Mucosa of stomach (tissue), 1 donor: ENCODE results near the gene SMAD4.
"Not testable (repeated sequence)": the region's sequence is repeated elsewhere in the genome, so short reads cannot be mapped to it uniquely, and the experiment has no call there.

Experiments
- H3K27me3 ChIP-seq: one replicate; pipeline ENCODE4 v1.7.0; 2013; ENCODE audit warnings: mild to moderate bottlenecking, low read length; ENCODE audit not compliant: control insufficient read depth, insufficient read depth
- H3K36me3 ChIP-seq: one replicate; pipeline ENCODE4 v1.7.0; 2013; ENCODE audit warnings: low read length; ENCODE audit not compliant: control insufficient read depth, insufficient read depth
- H3K4me1 ChIP-seq: one replicate; pipeline ENCODE4 v1.7.0; 2013; ENCODE audit warnings: mild to moderate bottlenecking, low read length; ENCODE audit not compliant: control insufficient read depth, insufficient read depth
- H3K4me3 ChIP-seq: one replicate; pipeline ENCODE4 v1.7.0; 2013; ENCODE audit warnings: low read length
- H3K9ac ChIP-seq: one replicate; pipeline ENCODE4 v1.7.0; 2013; ENCODE audit warnings: mild to moderate bottlenecking, low read length, moderate library complexity
- H3K9me3 ChIP-seq: one replicate; pipeline ENCODE4 v1.7.0; 2013; ENCODE audit warnings: mild to moderate bottlenecking, low read length, moderate library complexity; ENCODE audit not compliant: control insufficient read depth
- donor health status: Pancreatic carcinoma.

Gene SMAD4

GRCh38 chr18:51100385-51101120 is 70.5 kb downstream of the SMAD4 start:
- Histone ChIP-seq H3K9ac (no peak overlapping the region), H3K27me3 (no peaks in the 10 kb centered on the region), H3K4me3 (no peak overlapping the region), H3K9me3 (no peaks in the 10 kb centered on the region), H3K4me1 (no peaks in the 10 kb centered on the region), H3K36me3 (no peaks in the 10 kb centered on the region)

DNA sequence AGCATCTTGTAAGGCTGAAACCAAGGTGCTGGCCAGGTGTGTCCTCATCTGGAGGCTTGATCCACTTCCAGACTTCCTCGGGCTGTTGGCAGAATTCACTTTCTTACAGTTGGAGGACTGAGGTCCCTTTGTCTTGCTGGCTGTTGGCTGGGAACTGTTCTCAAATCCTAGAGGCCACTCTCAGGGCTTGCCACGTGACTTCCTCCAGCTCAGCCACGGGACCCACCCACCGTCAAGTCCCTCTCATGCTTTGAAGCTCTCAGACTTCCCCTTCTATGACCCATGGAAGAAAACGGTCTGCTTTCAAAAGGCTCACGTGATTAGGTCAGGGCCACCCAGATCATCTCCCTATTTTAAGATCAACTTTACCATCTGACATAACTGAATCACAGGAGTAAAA is 77.1 kb downstream of the SMAD4 start:
- Histone ChIP-seq H3K4me1 (peaks cover 8% of the 10 kb centered on the region), H3K36me3 (no peaks in the 10 kb centered on the region), H3K9ac (no peak overlapping the region), H3K9me3 (no peaks in the 10 kb centered on the region), H3K4me3 (no peak overlapping the region), H3K27me3 (no peaks in the 10 kb centered on the region)

DNA sequence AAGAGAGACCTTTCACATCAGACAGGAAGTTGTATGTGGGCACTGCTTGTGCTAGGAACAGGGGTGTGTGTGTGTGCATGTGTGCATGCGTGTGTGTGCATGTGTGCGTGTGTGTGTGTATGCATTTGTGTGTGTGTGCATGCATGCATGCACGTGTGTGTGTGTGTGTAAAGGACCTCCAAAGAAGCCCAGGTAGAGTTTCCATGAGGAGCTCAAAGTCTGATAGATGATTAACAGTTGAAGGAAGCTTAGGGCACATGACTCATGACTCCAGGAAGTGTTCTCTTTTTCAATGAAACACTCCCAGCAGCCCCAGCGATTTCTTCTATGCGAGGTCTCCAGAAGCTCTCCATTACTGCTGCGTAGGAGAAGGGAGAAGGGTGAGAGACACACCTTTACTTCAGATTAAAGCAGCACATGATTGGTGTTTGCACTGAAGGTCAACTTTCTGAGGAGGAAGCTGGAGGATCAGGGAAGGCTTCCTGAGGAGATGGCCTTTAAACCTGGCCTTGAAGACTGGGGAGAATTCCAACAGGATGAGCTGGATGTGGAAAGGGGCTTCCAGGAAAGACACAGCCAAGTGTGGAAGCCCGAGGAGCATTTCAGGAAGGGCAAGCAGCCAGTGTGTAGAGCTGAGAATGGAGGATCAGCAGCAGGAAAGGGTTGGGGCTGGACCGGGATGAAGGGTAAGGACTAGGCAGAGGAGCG is 77.7 kb downstream of the SMAD4 start:
- no peaks in the 10 kb centered on the region for H3K36me3 ChIP-seq
- H3K4me3 ChIP-seq: no peak overlapping the region
- H3K9me3 ChIP-seq: no peaks in the 10 kb centered on the region

DNA sequence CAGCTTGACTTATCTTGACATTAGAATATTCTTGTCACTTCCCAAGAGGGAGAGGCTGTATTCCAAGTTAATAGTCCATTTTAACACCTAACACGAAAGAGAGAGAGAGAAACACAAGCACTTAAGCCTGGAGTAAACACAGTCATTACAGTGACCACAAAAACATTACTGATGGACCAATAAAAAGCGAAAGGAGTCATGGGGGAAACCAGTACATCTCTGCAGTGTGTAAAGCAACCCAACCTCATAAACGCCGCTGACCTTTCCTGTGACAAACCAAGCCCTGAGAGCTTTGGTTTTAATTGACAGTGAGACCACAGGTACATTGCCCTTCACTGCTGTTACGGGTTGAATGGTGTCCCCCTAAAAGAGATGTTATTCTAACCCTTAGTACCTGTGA is 78.3 kb downstream of the SMAD4 start:
- H3K4me1 ChIP-seq: peaks cover 8% of the 10 kb centered on the region
- H3K27me3 ChIP-seq: no peaks in the 10 kb centered on the region
- no peak overlapping the region for H3K9ac ChIP-seq
- H3K4me3 ChIP-seq: no peak overlapping the region
- H3K9me3 ChIP-seq: no peaks in the 10 kb centered on the region
- H3K36me3 ChIP-seq: no peaks in the 10 kb centered on the region

More for the DNA sequence above, 77.7 kb downstream of the SMAD4 start:
- H3K27me3 ChIP-seq: no peaks in the 10 kb centered on the region
- H3K9ac ChIP-seq: no peak overlapping the region
- peaks cover 8% of the 10 kb centered on the region for H3K4me1 ChIP-seq

DNA sequence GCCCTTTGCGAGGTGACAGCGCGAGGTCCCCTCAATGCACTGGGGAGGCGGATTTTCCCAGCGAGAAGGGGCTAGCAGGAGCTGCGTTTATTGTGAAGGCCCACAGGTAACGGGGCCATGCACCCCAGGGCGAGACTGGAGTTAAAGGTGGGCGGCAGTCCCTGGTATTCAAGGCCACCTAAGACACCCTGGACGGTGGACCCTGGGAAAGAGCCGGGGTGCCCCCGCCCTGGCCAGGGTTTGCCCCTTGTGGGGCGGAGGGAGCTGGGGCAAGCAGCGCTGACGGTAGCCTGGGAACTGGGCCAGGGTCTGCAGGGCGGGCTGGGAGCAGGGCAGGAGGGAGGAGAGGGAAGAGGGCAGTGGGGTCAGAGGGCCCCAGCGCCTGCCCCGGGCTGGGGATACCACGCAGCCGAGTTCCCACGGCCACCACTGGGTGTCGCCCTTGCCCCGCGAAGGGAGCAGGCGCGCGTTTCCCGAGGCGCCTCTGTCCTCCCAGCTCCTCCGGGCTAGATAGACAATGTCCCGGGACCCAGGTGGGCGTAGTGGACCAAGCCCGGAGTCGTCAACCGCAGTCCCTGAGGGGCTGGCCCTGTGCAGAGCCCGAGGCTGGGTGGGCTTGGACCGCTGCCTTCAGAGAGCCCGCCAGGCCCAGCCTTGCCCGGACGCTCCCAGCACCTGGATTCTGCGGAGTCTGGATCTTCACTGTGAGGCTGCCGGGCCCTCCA is 80.2 kb downstream of the SMAD4 start:
- Histone ChIP-seq H3K27me3 (no peaks in the 10 kb centered on the region), H3K9ac (no peak overlapping the region), H3K4me1 (peaks cover 8% of the 10 kb centered on the region), H3K9me3 (no peaks in the 10 kb centered on the region), H3K36me3 (no peaks in the 10 kb centered on the region), H3K4me3 (no peak overlapping the region)

GRCh38 chr18:51111633-51112355 is 81.8 kb downstream of the SMAD4 start:
- not testable (repeated sequence) for H3K4me1 ChIP-seq, H3K36me3 ChIP-seq, H3K27me3 ChIP-seq

GRCh38 chr18:51116996-51117395 is 87.0 kb downstream of the SMAD4 start:
- H3K4me1 ChIP-seq, H3K36me3 ChIP-seq, H3K9me3 ChIP-seq, H3K27me3 ChIP-seq, H3K9ac ChIP-seq, H3K4me3 ChIP-seq: not testable (repeated sequence)

More at GRCh38 chr18:51111633-51112355, 81.8 kb downstream of the SMAD4 start:
- not testable (repeated sequence) for H3K4me3 ChIP-seq, H3K9ac ChIP-seq, H3K9me3 ChIP-seq

- not testable (repeated sequence) for H3K4me1 ChIP-seq, H3K27me3 ChIP-seq, H3K36me3 ChIP-seq, H3K9me3 ChIP-seq, H3K9ac ChIP-seq, H3K4me3 ChIP-seq
Observed at GRCh38 chr18:51119561-51119960, 89.5 kb downstream of the SMAD4 start.

- H3K9me3 ChIP-seq, H3K4me1 ChIP-seq, H3K36me3 ChIP-seq, H3K9ac ChIP-seq, H3K27me3 ChIP-seq, H3K4me3 ChIP-seq: not testable (repeated sequence)
Observed at GRCh38 chr18:51119976-51120375, 90.0 kb downstream of the SMAD4 start.

DNA sequence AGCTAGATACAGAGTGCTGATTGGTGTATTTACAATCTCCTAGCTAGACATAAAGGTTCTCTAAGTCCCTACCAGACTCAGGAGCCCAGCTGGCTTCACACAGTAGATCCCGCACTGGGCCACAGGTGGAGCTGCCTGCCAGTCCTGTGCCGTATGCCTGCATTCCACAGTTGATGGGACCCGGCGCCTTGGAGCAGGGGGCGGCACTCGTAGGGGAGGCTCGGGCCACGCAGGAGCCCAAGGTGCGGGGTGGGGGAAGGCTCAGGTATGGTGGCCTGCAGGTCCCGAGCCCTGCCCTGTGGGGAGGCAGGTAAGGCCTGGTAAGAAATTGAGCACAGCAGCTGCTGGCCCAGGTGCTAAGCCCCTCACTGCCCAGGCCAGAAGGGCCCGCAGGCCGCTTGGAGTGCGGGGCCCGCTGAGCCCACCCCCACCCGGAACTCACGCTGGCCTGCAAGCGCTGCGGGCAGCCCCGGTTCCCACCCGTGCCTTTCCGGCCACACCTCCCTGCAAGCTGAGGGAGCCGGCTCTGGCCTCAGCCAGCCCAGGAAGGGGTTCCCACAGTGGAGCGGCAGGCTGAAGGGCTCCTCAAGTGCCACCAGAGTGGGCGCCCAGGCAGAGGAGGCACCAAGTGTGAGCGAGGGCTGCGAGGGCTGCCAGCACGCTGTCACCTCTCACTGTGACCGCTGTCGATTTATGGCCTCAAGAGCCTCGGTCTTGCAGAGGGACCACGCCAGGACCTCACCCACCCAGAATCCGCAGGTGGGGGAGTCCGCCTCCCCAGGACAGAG is 91.0 kb downstream of the SMAD4 start:
- Histone ChIP-seq H3K27me3 (no peaks in the 10 kb centered on the region), H3K4me1 (no peaks in the 10 kb centered on the region), H3K36me3 (no peaks in the 10 kb centered on the region), H3K4me3 (no peak overlapping the region), H3K9ac (no peak overlapping the region), H3K9me3 (no peaks in the 10 kb centered on the region)

- no peaks in the 10 kb centered on the region for H3K4me1 ChIP-seq
- no peak overlapping the region for H3K9ac ChIP-seq
- H3K36me3 ChIP-seq: no peaks in the 10 kb centered on the region
- H3K27me3 ChIP-seq: no peaks in the 10 kb centered on the region
- no peaks in the 10 kb centered on the region for H3K9me3 ChIP-seq
- H3K4me3 ChIP-seq: no peak overlapping the region
Observed at GRCh38 chr18:51121597-51121857, 91.5 kb downstream of the SMAD4 start.
